ENCODE measurements around the gene PRDM4. TPM values are rescaled to one million over a fixed set of nuclear protein-coding genes. Genes with fewer than 3 reads are reported as not detected.

Gene PRDM4, protein sequence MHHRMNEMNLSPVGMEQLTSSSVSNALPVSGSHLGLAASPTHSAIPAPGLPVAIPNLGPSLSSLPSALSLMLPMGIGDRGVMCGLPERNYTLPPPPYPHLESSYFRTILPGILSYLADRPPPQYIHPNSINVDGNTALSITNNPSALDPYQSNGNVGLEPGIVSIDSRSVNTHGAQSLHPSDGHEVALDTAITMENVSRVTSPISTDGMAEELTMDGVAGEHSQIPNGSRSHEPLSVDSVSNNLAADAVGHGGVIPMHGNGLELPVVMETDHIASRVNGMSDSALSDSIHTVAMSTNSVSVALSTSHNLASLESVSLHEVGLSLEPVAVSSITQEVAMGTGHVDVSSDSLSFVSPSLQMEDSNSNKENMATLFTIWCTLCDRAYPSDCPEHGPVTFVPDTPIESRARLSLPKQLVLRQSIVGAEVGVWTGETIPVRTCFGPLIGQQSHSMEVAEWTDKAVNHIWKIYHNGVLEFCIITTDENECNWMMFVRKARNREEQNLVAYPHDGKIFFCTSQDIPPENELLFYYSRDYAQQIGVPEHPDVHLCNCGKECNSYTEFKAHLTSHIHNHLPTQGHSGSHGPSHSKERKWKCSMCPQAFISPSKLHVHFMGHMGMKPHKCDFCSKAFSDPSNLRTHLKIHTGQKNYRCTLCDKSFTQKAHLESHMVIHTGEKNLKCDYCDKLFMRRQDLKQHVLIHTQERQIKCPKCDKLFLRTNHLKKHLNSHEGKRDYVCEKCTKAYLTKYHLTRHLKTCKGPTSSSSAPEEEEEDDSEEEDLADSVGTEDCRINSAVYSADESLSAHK
- 15.3 TPM for polyA plus RNA-seq (ENCODE audit: insufficient read length)

DNA sequence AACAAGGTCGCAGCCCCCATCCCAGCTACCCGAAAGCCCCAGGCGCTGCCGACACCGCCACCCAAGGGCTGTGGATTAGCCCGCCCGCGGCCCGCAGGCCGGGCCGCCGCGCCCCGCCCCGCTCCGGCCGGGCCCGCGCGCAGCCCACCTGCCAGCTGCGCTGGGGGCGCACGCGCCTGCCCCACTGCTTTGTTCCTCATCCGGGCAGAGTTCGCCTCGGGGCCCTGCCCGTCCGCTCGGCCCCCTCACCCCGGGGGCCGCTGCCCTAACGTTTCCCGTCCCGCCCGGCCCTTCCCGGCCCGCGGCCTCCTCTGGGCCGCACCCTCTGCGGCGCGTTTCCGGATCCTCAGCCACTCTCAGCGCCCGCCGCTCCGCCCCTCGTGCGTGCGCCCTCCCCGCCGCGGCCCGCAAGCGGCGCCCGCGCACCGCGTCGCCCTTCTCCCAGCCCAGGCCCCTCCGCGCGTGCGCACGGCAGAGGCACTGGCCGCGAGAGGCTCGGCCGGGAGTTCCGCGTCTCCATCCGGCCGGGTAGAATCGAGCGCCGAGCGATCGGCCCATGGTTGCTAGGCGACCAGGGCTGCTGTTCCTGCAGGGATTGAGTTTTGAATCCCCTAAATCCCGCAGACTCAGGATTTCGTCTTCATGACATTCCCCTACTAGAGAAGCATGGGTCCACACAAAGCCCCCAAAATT is at the start of gene PRDM4:
PRDM4 (minus strand) TSS at position 329 of the 693 bp plus-strand sequence. CDS start 622 bp downstream, outside the sequence.
- peak; percentile 88 for DNase-seq (ENCODE audit: low read depth)

DNA sequence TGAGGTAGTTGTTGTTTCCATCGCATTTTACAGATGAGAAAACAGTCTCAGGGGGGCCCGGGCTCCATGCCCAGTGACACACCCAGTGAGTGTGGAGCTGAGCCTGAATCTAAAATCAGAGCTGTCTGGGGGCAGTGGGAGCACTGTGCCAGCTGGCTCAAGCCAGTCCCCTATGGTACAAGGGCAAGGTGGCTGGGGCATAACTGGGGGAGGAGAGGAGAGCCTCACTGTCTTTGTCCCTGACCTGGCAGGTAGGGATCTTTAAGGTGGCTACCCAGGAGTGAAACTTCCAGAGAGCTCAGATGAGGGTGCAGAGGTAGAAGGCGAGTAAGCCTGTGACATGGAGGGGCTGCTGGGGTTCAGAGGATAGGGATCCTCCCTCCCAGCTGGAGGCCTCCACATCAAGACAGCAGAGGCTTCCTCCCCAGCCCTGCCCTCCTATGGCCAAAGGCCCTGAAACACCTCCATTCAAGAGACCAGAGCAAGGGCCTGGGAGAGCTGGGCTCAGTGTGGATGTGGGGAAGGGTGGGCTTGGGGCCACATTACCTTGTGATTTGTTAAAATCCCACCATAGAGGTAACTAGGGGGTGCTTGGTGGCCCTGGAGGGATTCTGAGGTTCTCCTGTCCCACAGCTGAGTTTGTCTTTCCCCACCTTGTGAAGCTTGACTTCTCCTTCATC is 46.7 kb upstream of the PRDM4 start:
- DNase-seq (ENCODE audit: low read depth), result no peak

DNA sequence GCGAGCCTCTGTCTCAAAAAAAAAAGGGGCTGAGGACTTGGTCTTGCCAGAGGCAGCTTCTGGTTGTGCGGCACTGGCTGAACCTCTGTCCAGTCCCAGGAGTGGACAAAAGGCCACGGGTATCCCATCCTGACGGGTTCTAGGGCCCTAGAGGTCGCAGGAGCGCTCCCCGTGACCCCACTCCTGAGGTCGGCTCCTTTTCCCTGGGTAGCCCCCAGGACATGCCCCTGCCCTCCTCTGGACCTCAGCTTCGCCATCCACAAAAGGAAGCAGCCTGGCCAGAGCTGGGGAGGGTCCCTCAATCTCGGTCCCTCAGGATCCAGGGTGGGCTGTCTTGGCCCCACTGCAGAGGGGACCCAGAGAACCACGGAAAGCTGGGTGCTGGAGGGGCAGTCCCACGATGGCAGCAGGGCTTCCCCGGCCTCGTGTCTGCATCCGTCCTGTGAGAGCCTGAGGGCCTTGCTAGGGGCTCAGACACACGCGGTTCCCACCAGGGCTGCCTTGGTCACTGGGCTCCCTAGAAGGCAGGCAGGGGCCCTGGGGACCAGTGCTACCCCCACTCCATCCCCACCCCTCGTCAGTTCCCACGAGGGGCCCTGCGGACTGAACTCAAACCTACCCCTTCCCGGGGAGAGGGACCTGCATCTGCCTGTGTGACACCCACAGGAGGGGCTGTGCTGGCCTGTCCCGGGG is 44.7 kb upstream of the PRDM4 start:
- no peak for DNase-seq (ENCODE audit: low read depth)

DNA sequence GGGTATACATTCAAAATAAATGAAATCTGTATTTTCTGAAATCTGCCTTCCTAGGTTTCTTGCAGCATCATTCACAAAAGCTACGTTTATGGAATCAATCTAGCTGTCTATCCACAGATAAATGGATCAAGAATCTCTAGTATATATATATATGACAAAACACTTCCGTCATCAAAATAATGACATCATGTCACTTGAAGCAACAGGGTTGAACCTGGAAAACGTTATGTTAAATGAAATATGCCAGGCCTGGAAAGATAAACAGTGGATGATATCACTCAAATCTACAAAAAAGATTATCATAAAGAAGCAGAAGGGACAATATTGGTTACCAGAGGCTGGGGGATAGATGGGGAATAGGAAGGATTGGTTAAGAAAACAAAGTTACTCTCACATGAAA is 42.2 kb upstream of the PRDM4 start:
- DNase-seq (ENCODE audit: low read depth), result no peak

DNA sequence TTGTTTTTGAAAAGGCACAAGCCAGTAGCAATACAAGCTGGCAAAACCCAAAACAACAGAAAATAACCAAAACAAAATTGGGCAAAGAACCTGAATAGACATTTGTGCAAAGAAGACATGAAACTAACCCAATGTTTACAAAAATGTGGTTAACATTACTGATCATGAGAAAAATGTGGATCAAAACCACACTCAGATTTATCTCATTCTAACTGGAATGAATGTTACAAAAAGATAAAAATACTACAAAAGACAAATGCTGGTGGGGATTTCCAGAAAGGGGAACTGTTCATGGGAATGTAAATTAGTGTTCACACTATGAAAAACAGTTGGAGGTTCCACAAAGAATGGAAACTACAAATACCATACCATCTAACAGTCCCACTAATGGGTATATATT is 40.2 kb upstream of the PRDM4 start:
- DNase-seq (ENCODE audit: low read depth), result no peak

DNA sequence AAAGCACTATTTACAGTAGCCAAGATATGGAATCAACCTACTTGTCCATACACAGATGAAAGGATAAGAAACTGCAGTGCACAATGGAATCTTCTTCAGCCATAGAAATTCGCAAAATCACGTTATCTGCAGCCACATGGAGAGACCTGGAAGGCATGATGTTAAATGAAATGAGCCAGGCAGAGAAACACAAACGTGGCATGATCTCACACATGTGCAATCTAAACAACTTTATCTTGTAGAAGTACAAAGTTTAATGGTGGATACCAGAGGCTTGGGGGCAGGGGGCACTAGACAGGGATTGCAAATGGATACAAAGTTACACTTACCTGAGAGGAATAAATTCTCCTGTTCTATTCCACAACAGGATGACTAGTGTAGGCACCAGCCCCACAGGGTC is 37.6 kb upstream of the PRDM4 start:
- no peak for DNase-seq (ENCODE audit: low read depth)

DNA sequence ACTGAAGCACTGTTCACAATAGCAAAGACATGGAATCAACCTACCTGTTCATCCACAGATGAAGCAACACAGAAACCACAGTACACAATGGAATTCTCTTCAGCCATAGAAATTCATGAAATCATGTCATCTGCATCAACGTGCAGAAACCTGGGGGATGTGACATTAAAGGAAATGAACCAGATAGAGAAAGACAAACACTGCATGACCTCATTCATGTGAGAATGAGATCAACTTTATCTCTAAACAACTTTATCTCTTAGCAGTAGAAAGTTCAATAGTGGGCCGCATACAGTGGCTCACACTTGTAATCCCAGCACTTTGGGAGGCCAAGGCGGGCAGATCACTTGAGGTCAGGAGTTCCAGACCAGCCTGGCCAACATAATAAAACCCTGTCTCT is 33.5 kb upstream of the PRDM4 start:
- DNase-seq (ENCODE audit: low read depth), result no peak

DNA sequence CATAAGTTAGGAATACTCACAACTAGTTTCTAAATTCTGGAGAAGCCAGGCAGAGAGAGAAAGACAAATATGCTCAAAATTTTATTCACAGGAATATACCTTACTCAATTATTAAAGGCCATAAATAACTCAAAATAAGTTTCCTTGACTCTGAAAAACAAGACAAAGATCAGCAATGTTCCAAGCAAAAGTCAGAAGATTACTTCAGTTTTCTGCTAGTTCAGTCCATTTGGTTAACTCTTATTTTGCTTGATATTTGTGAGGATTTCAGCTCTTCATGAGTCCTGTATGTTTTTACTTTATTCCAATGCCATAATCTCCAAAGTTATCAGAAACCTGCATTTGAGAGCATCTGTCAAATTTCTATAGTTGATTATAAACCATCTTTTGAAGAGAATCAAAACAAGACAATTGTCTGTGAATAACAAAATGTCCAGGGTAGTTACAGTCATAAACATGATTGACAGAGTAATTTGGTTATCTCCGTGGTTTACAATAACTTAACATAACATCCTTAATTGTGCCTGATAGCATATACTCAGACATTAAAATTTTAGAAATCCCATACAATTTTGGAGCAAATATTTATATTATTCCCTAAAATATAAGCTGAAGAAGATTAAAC is 30.6 kb upstream of the PRDM4 start:
- no peak for DNase-seq (ENCODE audit: low read depth)

DNA sequence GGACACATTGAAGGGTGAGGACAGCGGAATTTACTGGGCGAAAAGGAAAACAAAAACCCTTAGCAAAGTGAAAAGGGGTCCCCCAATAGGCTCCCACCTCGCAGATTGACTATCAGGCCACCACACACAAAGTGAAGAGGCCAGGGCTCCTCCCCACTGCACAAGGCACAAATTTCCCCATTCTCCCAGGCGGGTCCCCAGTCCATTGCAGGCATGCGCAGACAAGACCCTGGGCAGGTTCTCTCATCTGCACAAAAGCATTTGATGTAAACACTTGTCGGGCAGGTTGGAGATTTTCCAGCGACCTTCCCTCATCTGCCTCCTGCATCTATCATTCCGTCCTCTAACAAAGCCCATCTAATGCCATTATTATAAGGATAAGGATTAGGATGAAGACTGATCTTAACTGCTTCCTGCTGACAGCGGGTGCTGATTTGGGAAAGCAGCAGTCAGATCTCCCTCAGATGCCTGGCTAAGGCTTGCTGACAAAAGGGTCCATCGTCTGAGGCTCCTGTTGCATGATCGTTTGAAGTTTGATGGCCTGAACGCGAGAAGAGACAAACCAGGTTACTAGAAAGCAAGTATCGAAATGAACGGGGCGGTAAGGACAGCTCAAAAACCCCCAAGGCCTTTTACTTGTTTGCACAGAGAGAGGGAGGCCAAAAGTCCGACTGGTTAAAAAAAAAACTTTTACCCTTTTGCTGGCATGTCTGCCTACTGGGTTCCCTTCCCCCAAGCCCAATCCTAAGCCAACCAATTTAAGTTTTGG is 27.9 kb upstream of the PRDM4 start:
- DNase-seq (ENCODE audit: low read depth), result no peak

DNA sequence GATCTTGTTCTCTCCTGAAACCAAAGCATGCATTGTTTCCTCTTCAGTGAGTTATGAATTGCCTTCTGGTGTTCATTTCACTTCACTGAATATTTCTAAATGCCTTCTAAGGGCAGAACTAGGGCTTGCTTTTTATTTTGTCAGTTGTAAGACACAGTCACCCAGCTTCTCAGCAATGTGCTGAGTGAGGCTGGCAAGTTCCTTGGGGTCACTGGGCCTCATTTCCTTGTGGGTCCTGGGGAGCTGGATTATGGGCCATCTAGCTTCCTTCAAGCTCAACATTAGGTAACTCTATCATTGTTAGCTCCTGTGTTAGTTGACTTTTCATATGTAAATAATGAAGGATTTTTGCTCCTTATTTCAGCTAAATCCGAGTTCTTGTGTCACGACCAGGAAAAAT is 27.3 kb upstream of the PRDM4 start:
- DNase-seq (ENCODE audit: low read depth), result no peak

DNA sequence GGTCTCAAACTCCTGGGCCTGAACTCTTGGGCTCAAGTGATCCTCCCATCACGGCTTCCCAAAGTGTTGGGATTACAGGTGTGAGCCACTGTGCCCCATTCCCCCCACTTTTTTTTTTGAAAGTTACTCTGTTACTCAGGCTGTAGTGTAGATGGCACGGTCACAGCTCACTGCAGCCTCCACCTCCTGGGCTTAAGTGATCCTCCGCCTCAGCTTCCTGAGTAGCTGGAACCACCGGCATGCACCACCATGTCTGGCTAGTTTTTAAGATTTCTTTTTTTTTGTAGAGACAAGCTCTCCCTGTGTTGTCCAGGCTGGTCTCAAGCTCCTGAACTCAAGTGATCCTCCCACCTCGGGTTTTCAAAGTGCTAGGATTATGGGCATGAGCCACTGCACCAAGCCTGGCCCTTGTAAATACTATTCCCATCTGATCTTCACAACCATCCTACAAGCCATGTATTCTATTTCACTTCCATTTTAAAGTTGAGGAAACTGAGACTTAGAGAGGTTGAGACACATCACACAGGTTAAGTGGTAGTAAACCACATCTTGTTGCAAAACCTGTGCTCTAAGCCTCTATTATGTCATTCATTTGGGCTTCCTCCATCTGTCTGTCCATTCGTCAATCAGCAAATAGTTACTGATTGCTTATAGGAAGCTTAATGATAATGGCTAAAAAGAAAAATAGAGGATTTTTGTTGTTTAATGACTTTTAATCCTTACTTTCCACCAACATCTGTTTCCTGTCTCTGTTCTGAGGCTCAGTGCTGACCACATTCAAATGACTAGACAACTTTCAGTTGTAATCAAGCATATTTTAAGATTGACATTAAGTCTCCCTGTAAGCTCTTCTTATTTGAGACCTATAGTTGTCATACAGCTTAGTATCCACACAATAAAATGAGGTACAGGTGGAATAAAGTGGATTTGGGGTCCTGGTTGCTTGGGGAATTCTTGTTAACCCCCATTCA is 22.8 kb upstream of the PRDM4 start:
- no peak for DNase-seq (ENCODE audit: low read depth)

DNA sequence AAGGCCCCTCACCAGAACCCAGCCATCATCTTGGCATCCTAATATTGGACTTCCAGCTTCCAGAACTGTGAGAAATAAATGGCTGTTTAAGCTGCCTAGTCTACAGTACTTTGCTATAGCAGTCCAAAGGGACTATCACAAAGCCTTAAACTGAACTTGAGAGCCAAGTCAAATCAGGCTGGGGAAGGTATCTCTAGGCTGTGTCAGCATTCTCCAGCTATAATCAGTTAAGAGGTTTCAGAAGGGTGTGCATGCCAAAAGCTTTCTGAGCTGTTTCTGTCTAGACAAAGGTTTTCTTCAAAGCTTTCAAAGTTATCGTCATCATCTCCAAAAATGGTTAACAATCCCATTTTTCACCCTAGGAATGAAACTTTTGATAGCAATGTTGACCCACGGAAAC is 21.1 kb upstream of the PRDM4 start:
- DNase-seq (ENCODE audit: low read depth), result no peak

DNA sequence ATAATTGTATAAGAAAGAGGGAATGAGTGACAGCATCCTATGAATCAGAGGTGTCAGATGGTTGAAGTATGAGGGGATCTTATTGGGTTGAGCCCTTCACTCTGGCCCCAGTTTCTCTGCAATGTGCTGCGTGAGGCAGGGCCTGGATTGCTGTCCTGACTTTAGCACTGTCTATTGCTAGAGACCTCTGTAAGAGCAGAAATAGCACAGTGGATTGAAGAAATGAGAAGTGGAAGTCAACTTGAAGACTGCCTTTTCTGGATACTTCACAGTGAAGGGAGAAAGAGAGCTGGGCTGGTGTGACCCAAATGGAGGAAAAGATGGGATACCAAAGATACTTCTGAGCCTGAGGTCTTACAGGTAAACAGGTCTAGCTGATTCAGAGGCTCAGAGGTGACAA is 19.4 kb upstream of the PRDM4 start:
- DNase-seq (ENCODE audit: low read depth), result no peak

DNA sequence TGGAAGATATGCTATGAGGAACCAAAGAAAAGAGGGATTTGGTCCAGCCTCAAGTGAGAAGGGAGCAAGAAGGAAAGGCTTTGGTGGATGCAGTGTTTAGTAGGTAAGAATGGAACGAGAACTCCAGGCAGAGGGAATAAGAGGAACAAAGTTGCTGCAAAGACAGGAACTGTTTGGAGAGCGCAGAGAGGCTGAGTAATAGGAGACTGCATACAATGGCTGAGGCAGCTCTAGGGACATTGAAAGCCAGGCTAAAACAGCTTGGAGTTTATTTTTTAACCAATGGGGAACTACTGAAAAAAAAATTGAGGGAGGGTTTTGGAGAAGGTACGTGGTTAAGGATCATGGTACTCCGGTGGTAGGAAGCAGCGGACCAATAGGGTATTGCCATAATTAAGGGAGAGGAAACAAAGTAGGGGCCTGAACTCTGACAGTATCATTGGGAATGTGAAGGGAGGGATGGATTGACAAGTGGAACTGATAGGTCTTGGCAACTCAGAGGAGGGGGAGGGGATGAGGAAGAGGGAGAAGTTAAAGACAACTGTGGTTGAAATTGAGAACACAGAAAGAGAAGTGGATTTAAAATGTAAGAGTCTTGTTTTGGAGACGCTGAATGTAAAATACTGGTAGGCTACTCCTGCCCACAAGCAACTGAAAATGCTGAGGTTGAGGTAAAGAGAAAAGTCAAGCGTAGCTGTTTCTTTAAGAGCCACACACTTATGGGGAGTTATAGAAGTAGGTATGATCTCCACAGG is 18.3 kb upstream of the PRDM4 start:
- no peak for DNase-seq (ENCODE audit: low read depth)

DNA sequence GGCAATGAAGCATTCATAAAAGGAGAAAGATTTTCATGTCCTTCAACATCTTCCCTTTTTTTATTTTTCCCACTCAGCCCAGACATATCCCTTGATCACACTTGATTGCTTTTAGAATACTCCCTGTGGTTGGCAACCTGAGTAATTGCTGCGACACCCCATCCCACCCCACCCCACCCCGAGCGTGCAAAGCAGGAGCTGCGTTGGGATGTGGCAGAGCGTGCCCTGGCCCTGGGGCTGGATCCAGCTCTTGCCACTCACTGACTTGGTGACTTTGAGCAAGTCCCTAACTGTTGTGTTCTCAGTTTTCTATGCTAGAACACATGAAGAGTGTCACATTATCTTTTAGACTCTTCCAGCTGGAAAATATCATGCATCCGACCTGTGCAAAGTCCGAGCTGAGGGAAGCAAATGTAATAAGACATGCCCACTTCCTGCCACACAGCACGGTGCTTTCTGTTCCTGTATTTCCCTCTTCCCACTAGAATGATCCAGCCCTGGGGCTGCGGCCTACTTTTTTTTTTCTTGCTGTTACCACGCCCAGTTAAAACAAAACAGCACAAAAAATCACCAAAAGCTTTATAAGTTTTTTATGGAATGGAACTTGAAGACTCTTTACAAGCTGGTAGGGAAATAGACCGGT is 17.6 kb upstream of the PRDM4 start:
- no peak for DNase-seq (ENCODE audit: low read depth)

DNA sequence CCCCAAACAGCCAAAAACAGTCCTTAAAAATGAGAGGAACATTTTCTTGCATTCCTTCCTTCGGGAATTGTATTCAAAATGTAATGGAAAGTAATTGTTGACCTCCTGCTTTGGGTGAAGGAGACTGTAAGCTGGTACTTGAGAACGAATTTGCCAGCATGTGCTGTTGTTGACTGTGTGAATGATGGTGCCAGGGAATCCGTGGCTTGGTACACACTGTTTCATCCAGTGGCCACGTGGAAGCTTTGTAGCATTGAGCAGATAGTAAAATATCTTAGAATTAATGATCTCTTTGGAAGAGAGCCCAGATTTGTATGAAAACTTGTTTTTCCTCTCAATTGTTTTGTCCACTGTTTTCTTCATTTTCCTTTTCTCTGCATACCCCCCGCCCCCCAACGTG is 15.2 kb upstream of the PRDM4 start:
- no peak for DNase-seq (ENCODE audit: low read depth)

DNA sequence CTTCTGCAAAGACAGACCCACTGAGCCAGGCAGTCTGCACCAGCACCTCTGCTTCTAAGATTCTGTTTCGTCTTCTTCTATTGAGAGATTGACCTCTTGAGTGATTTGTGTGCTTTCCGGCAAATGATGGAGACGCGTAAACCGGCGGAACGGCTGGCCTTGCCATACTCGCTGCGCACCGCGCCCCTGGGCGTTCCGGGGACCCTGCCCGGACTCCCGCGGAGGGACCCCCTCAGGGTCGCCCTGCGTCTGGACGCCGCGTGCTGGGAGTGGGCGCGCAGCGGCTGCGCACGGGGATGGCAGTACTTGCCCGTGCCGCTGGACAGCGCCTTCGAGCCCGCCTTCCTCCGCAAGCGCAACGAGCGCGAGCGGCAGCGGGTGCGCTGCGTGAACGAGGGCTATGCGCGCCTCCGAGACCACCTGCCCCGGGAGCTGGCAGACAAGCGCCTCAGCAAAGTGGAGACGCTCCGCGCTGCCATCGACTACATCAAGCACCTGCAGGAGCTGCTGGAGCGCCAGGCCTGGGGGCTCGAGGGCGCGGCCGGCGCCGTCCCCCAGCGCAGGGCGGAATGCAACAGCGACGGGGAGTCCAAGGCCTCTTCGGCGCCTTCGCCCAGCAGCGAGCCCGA is 14.3 kb upstream of the PRDM4 start:
- no peak for DNase-seq (ENCODE audit: low read depth)
